Measurements from ENCODE around the gene GABRB3. TPM values are rescaled to one million over a fixed set of nuclear protein-coding genes. Genes with fewer than 3 reads are reported as not detected.

GABRB3 gene
- total and polyA plus RNA-seq, 2 donors (not counting 1 experiment from before 2014, with no cell fraction given) = 0.07 TPM; not detected in 1

DNA sequence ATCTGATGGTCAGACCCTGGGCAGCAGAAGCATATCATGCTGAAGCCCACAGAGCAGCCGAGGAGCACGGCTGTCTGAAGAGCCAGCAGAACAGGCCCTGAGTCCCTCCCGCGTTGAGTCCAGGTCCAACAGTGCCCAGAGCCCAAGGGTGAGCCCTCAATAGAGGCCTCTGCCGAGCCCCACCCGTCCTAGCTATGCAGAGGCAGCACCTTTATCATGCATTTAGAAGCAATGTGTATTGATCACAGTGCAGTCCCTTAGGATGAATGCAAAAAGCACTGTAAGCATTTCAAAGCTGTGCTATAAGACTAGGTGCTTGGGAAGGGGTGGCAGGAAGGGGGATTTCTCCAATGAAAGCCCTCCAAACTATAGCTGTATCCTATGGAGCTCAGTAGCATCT, 208.5 kb downstream of the GABRB3 start:
- ATAC-seq (ENCODE audit: low read depth) = no peak
- no peak overlapping the region for H3K4me3 Mint-ChIP-seq
- H3K79me2 ChIP-seq (ENCODE audit: control insufficient read depth, insufficient read depth, low read length) = no peaks in the 10 kb centered on the region

DNA sequence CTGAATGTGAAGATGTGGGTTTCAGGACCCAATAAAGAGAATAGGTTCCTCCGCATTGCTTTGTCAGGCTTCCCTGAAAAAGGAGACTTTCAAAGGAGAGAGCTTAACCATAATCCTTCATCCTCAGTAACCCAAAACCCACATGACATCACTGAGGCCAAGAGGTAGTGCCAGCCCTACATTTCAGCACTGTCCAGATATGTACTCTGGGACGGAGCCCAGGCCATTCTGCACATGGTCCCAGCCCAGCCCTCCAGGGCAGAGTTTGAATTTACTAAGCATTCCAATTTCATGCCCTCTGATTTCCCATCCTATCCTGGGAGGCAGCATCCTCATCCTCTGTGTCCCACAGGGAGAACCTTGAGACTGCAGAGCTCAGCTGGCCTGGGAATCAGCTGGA, 210.5 kb downstream of the GABRB3 start:
- Histone ChIP-seq H3K4me2 (replicated peaks; ENCODE audit: low read depth, low read length, poor library complexity, severe bottlenecking) (no peak overlapping the region), H3K4me3 (ENCODE audit: control extremely low read depth in 1 of 5, extremely low read depth in 1 of 5, insufficient read depth in 1 of 5, low read depth in 2 of 5, low read length in 4 of 5) (no peak overlapping the region), H3K27me3 (replicated peaks in 1 of 4; ENCODE audit: control extremely low read depth in 1 of 4, control insufficient read depth in 3 of 4, insufficient read depth in 4 of 4, low read length in 3 of 4) (no peaks in the 10 kb centered on the region), H3K9ac (ENCODE audit: low read length) (no peak overlapping the region), H2AFZ (ENCODE audit: insufficient read depth, low read depth, low read length, poor library complexity, severe bottlenecking) (no peak overlapping the region), H4K20me1 (ENCODE audit: control insufficient read depth, insufficient read depth, low read length, poor library complexity, severe bottlenecking) (no peaks in the 10 kb centered on the region), H3K79me2 (ENCODE audit: control insufficient read depth, insufficient read depth, low read length) (no peaks in the 10 kb centered on the region), H3K4me1 (ENCODE audit: control insufficient read depth in 2 of 2, insufficient read depth in 2 of 2, low read length in 2 of 2) (no peaks in the 10 kb centered on the region), H3K9me3 (ENCODE audit: control extremely low read depth in 1 of 3, control insufficient read depth in 2 of 3, insufficient read depth in 1 of 3, low read length in 2 of 3) (peaks cover 0 to 17% (median 0%) of the 10 kb centered on the region in 3 donors), H3K27ac (ENCODE audit: low read length in 2 of 2) (no peak overlapping the region), H3K36me3 (replicated peaks in 1 of 2; ENCODE audit: control extremely low read depth in 1 of 2, control insufficient read depth in 1 of 2, extremely low read depth in 1 of 2, insufficient read depth in 2 of 2, low read length in 1 of 2) (no peaks in the 10 kb centered on the region)
- H3K4me1 Mint-ChIP-seq = no peaks in the 10 kb centered on the region
- POLR2A ChIA-PET = no interaction called here
- no peak overlapping the region for H3K4me3 Mint-ChIP-seq
- CTCF ChIA-PET = no interaction called here
- DNase-seq = no peak
- WGBS (ENCODE audit: insufficient coverage) = 44% methylated on average over 1 of the region's 2 CpGs
- peaks cover 4% of the 10 kb centered on the region for H3K9me3 Mint-ChIP-seq (ENCODE audit: insufficient read depth)
- no peaks in the 10 kb centered on the region for H3K27me3 Mint-ChIP-seq
- no peak for ATAC-seq (ENCODE audit: low read depth)
- intact Hi-C loops (cut with micrococcal nuclease) = no loop called here
- TF ChIP-seq, protein P1, sequence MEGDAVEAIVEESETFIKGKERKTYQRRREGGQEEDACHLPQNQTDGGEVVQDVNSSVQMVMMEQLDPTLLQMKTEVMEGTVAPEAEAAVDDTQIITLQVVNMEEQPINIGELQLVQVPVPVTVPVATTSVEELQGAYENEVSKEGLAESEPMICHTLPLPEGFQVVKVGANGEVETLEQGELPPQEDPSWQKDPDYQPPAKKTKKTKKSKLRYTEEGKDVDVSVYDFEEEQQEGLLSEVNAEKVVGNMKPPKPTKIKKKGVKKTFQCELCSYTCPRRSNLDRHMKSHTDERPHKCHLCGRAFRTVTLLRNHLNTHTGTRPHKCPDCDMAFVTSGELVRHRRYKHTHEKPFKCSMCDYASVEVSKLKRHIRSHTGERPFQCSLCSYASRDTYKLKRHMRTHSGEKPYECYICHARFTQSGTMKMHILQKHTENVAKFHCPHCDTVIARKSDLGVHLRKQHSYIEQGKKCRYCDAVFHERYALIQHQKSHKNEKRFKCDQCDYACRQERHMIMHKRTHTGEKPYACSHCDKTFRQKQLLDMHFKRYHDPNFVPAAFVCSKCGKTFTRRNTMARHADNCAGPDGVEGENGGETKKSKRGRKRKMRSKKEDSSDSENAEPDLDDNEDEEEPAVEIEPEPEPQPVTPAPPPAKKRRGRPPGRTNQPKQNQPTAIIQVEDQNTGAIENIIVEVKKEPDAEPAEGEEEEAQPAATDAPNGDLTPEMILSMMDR (IDR thresholded peaks at IDR 0.05) = no peak
- TF ChIP-seq EZH2 (IDR thresholded peaks at IDR 0.05; ENCODE audit: borderline replicate concordance, insufficient read depth, low read depth, low read length, poor library complexity, severe bottlenecking) = no peak
- no peak overlapping the region for H3K27ac Mint-ChIP-seq

More for the DNA sequence above, 208.5 kb downstream of the GABRB3 start:
- H3K9me3 ChIP-seq (ENCODE audit: control extremely low read depth in 1 of 3, control insufficient read depth in 2 of 3, insufficient read depth in 1 of 3, low read length in 2 of 3) = peaks cover 0 to 9% (median 0%) of the 10 kb centered on the region in 3 donors
- H3K4me2 ChIP-seq (replicated peaks; ENCODE audit: low read depth, low read length, poor library complexity, severe bottlenecking) = no peak overlapping the region
- TF ChIP-seq, protein P1 (IDR thresholded peaks at IDR 0.05) = no peak
- TF ChIP-seq EZH2 (IDR thresholded peaks at IDR 0.05; ENCODE audit: borderline replicate concordance, insufficient read depth, low read depth, low read length, poor library complexity, severe bottlenecking) = no peak
- no peaks in the 10 kb centered on the region for H3K27me3 ChIP-seq (replicated peaks in 1 of 4; ENCODE audit: control extremely low read depth in 1 of 4, control insufficient read depth in 3 of 4, insufficient read depth in 4 of 4, low read length in 3 of 4)
- ChIA-PET POLR2A (no interaction called here), CTCF (no interaction called here)
- 93% methylated on average over 6 of the region's 6 CpGs for WGBS (ENCODE audit: insufficient coverage)
- peaks cover 4% of the 10 kb centered on the region for H3K9me3 Mint-ChIP-seq (ENCODE audit: insufficient read depth)
- H3K27me3 Mint-ChIP-seq = no peaks in the 10 kb centered on the region
- H3K4me1 ChIP-seq (ENCODE audit: control insufficient read depth in 2 of 2, insufficient read depth in 2 of 2, low read length in 2 of 2) = no peaks in the 10 kb centered on the region
- no peaks in the 10 kb centered on the region for H3K36me3 ChIP-seq (replicated peaks in 1 of 2; ENCODE audit: control extremely low read depth in 1 of 2, control insufficient read depth in 1 of 2, extremely low read depth in 1 of 2, insufficient read depth in 2 of 2, low read length in 1 of 2)
- no peak overlapping the region for H3K27ac ChIP-seq (ENCODE audit: low read length in 2 of 2)
- H4K20me1 ChIP-seq (ENCODE audit: control insufficient read depth, insufficient read depth, low read length, poor library complexity, severe bottlenecking) = no peaks in the 10 kb centered on the region
- H3K27ac Mint-ChIP-seq = no peak overlapping the region
- intact Hi-C loops (cut with micrococcal nuclease) = no loop called here
- H2AFZ ChIP-seq (ENCODE audit: insufficient read depth, low read depth, low read length, poor library complexity, severe bottlenecking) = no peak overlapping the region
- no peaks in the 10 kb centered on the region for H3K4me1 Mint-ChIP-seq
- no peak overlapping the region for H3K9ac ChIP-seq (ENCODE audit: low read length)
- no peak for DNase-seq
- no peak overlapping the region for H3K4me3 ChIP-seq (ENCODE audit: control extremely low read depth in 1 of 5, extremely low read depth in 1 of 5, insufficient read depth in 1 of 5, low read depth in 2 of 5, low read length in 4 of 5)

Measured in B cell (primary cell).